ENCODE results near the gene NTRK2.

DNA sequence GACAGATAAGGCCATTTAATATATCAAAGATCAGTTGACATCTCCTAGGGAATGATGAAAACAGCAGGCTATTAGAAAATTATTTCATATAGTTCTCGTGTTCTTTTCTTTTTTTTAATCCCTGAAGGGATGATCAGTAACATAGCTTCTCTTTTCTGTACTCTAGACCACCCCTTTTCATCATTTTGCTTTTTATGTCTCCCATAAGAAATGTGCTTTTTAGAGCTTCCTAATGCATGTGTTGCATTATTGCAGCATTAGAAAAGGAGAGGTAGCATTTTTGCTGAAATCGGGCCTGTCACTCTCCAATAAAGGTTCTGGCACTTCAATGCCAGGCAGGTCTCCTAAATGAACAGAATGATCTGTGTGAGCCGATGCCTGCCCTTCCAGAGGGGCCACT is 143.3 kb downstream of the NTRK2 start:
- TF ChIP-seq, protein P1, sequence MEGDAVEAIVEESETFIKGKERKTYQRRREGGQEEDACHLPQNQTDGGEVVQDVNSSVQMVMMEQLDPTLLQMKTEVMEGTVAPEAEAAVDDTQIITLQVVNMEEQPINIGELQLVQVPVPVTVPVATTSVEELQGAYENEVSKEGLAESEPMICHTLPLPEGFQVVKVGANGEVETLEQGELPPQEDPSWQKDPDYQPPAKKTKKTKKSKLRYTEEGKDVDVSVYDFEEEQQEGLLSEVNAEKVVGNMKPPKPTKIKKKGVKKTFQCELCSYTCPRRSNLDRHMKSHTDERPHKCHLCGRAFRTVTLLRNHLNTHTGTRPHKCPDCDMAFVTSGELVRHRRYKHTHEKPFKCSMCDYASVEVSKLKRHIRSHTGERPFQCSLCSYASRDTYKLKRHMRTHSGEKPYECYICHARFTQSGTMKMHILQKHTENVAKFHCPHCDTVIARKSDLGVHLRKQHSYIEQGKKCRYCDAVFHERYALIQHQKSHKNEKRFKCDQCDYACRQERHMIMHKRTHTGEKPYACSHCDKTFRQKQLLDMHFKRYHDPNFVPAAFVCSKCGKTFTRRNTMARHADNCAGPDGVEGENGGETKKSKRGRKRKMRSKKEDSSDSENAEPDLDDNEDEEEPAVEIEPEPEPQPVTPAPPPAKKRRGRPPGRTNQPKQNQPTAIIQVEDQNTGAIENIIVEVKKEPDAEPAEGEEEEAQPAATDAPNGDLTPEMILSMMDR (IDR thresholded peaks at IDR 0.05; ENCODE audit: low read depth, low read length, poor library complexity, severe bottlenecking) = no peak
- no peak for TF ChIP-seq EZH2phosphoT487 (IDR thresholded peaks at IDR 0.05; ENCODE audit: borderline replicate concordance, low read length)
